H1 (cell line): ENCODE data around the gene DKK3. TPM values are rescaled to one million over a fixed set of nuclear protein-coding genes. Genes with fewer than 3 reads are reported as not detected.

Experiments used
- JUN ChIP-seq: IDR thresholded peaks from 2 replicates; pipeline ENCODE4 v1.6.1; 2011; ENCODE audit warnings: low read depth, mild to moderate bottlenecking, improper control_type of control experiment, low read length
- KDM5A ChIP-seq: fragments of 200-600 bp; IDR thresholded peaks from 2 replicates; pipeline ENCODE4 v1.7.1; 2012; ENCODE audit warnings: mild to moderate bottlenecking, low read length, inconsistent platforms, mixed read lengths
- NRF1 ChIP-seq: IDR thresholded peaks from 2 replicates; pipeline ENCODE4 v1.6.1; 2011; ENCODE audit warnings: mild to moderate bottlenecking, low read depth, low read length, improper control_type of control experiment
- PHF8 ChIP-seq: fragments of 200-600 bp; sonication (generic); conservative IDR thresholded peaks from 2 replicates; pipeline ENCODE4 v1.7.1; 2012; ENCODE audit warnings: low read depth, mild to moderate bottlenecking, inconsistent platforms, low read length, moderate library complexity
- POLR2A ChIP-seq, 2 experiments: IDR thresholded peaks; 1 replicate in 1 of 2; 2 replicates in 1 of 2; pipeline ENCODE4 v1.6.1; 2011; ENCODE audit warnings: low read depth in 2 of 2, low read length in 2 of 2, mild to moderate bottlenecking in 2 of 2; ENCODE audit errors: control extremely low read depth in 1 of 2
- RFX5 ChIP-seq: IDR thresholded peaks from 2 replicates; pipeline ENCODE4 v1.6.1; 2011; ENCODE audit warnings: low read depth, low read length, improper control_type of control experiment, borderline replicate concordance
- RXRA ChIP-seq: IDR thresholded peaks from 2 replicates; pipeline ENCODE4 v1.6.1; 2011; ENCODE audit warnings: low read depth, mild to moderate bottlenecking, low read length, moderate library complexity; ENCODE audit not compliant: insufficient read depth
- polyA plus RNA-seq, 7 experiments: library from polyadenylated mRNA; depleted of rRNA in 3 of 7; stranded (reverse) in 5 of 7; unstranded in 2 of 7; fragments of >200 nt in 5 of 7; fragments of 200-250 nt in 2 of 7; gene quantifications; 1 replicate in 5 of 7; 2 replicates in 1 of 7; 4 replicates in 1 of 7; pipeline versions ENCODE4 v1.2.1 to v1.2.3, GENCODE V29; 2011 to 2013; ENCODE audit warnings: missing spikeins in 2 of 7, mixed read lengths in 2 of 7
- total RNA-seq: library from RNA; stranded (reverse); fragmentation: NEBNext Ultra II Directional; extraction: Animal tissue kit (Norgen Biotek cat#: 25700); gene quantifications from 2 replicates; pipeline ENCODE4 v1.2.1, GENCODE V29; 2021

Gene DKK3
- total and polyA plus RNA-seq, 2 of the 8 experiments (the other 6 are each of a cell fraction or from before 2014, with no cell fraction given) = 30.0 to 40.1 TPM

DNA sequence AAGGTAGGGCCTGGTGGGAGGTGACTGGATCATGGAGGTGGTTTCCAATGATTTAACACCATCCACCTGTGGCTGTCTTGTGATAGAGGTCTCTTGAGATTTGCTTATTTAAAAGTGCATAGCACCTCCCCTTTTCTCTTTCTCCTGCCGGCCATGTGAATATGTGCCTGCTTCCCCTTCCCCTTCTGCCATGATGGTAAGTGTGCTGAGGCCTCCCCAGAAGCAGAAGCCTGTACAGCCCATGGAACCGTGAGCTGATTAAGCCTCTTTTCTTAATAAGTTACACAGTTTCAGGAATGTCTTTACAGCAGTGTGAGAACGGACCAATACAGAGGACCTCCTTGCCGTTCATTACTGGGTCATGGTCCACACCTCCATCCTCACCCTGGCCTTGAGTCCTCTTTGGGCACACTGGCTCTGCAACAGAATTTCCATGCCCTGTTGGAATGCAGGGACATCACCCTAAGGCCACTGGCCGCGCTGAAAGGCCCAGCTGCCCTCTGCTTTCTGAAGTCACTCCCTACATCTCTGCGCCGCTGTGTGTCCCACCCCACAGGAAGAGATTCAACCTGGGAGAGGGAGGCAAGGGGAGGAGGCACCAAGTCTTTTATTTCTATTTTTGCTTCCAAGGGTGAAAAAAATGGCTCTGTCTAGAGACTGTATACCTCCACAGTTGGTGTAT lies 49.0 kb upstream of the DKK3 start (continued):
- no peak for TF ChIP-seq RXRA
- no peak for TF ChIP-seq PHF8
- no peak for TF ChIP-seq POLR2A (IDR thresholded peaks at IDR 0.05; ENCODE audit: control extremely low read depth in 1 of 2, low read depth in 2 of 2, low read length in 2 of 2)
- TF ChIP-seq NRF1 = no peak
- no peak for TF ChIP-seq RFX5
- no peak for TF ChIP-seq JUN
- TF ChIP-seq KDM5A = no peak
